DMS 273 treated with DMSO at 0.1 percent for 48 hours (cell line): ENCODE results near the gene GAREM1.
"Not testable (repeated sequence)": the region's sequence is repeated elsewhere in the genome, so short reads cannot be mapped to it uniquely, and the experiment has no call there.

Experiments used
- DNase-seq: peaks from one replicate; lab custom pipeline; 2025; lab: John Stamatoyannopoulos, UW

GAREM1 gene

DNA sequence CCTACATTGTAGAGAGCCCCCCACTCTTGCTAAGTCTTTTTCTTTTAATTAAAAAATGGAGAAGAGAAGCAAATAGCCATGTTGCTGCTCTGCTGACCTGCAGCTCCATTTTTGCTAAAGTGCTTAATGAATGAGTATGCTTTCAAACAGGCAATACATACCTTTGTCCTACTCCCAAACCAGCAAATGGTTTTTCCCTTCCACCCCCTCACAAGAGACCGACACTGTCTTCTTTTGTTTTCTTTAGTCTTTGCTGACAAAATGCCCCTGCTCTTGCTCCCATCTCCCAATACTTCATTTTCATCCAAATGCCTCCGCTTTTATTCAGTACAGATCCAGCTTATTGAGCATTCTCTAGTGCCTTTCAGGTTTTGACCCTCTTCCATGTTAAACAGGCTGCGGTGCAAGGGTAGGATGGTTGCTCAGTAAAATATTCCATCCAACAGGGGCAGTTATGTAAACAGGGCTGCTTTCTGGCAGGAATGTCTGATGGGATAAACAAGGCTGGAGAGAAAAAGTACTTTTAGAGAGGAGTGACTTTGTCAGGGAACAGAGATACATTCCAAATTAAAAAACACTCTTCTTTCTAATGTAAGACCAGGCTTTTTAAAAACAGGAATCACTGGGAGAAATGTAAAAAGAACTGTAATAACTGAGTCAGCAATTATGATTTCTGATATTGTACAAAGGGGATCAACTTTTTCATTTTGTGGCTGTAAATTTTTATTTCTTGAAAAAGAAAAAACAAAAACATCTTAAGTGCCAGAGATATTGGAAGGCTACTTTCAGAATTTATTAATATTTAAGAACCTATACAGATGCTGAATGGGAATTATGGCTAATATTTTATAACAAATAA, 144.0 kb downstream of the GAREM1 start:
- DNase-seq = no peak

DNA sequence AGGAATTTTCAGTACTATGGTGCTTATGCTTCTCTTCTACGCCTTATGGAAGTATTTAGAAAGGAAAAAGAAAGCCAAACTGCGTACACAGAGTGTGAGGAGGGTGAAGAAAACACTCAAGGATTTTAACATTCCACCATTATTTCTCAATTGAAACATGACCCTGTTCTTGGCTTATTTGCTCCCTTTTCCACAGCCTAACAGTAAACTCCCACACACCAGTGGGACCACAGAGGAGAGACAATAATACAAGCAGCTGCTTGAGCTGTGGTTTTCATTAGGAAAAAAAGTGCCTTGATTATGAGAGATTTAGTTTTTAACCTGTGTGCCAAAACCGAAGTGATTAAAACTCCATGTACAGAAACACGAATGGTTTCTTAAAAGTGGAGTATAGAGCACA, 146.5 kb downstream of the GAREM1 start:
- no peak for DNase-seq

DNA sequence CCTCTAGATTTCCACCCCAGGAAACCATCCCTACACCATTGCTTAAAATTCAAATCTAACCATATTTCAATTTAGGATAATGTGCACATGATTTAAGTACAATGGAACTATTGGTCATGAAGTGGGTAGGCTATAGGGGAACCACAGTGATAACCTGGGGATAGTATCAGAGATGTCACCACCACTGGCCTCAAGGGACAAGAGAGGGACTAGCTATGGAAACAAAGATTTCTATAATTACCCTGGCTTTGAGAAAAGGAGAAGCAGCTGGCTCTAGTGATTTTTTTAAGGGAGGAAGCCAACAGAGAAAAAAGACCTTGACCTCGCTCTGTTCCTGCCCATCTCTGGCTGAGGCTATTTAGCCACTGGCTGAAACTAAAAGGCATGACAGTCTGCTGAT, 148.9 kb downstream of the GAREM1 start:
- no peak for DNase-seq

DNA sequence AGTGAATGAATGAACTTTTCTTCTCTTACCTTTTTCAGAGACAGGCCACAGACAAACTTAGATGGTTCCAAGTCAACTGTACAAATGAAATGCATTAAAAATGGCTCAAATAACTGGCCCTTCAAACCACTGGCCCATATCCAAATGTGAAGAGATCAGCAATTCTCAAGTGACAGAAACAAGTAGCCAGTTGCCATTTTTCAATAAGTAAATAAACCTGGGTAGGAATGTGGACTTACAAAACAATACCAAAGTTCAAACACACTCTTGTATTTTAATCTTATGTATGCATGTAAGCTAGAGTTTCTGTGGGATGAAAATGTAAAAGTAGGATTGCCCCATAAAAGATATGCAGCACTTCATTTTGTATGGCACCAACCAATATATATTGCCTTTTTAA, 151.6 kb downstream of the GAREM1 start:
- no peak for DNase-seq

DNA sequence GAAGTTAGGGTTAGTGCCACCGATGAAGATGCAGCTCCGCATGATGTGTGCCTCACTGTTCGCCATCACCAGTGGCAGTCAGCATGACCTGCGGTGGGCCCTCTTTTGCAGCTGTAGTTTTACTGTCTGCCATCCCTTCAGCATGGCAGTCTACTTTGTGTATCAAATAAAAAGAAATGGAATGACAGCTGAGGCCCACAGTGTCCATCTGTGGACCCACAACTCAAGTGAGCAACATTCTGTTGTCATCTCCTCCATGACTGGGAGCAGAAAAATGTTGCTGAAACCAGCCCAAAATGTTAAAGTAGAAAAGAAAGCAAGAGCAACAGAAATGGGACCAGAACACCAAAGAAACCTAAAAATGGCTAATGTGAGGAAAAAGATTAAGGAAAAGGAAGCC, 152.1 kb downstream of the GAREM1 start:
- no peak for DNase-seq

DNA sequence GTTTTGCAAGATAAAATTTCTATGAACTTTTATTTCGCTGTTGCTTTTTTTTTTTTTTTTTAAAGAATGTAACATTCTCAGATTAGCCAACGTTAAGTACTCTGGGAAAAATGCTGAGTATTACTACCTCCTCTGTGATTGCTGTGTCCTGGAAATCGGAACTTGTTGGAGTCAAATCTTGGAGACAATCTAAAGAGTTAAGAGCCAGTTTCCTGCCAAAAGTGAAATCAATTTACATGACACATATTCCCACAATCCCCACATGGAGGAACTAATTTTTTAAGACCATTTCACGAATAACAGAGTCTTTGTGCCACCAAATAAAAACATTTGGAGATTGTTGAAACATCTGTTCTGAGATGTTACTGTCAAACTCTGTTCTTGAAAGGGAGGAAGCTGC, 153.0 kb downstream of the GAREM1 start:
- no peak for DNase-seq

DNA sequence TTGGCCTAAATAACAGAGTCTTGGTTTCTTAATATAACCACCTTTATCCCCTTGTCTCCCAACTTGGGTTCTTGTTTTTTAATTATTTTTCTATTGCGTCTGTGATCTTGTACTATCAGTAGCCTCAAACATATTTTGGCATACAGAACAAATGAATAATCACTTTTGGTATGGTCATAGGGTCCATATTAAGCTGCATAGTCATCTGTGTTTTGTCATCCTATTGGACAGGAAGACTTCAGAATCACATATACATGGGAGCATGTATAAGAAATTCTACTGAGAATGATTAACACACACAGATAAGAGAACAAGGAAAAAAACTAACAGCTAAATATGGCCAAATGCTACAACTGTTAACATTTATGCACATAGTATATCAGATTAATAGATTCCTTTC, 154.8 kb downstream of the GAREM1 start:
- no peak for DNase-seq

DNA sequence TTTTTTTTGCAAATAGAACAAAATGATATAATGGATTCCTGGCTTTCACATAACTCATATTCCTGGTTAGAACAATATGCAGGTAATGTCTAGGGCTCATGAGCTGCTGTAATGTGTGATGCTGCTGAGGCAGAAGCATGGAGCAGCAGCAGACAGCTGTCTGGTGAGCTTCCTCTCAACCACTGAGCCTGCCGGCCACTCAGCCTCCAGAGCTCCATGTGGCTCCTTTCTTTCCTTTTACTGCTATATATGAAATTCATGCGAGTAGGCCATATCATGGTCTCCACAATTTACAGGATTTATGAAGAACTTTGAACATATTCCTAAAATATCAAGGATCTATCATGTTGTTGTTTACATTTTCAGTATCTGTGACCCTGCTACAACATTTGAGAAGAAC, 159.9 kb downstream of the GAREM1 start:
- no peak for DNase-seq

DNA sequence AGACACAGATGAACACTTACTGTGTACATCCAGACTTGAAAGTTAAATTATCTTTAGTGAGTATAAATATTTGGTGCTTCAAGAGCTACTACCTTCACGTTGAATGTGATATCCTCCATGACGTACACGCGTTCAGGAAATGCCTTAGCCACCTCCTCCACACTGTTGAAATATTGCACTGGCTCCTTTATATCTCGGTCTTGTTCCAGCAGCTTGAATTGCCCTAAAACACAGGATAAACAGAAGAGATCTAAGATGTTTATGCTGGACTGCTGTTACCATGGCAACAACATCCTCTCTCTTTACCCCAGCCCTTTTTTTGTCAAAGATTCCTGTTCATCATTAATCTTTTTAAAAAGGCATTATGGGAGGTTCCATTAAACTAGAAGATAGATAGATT, 160.6 kb downstream of the GAREM1 start:
- DNase-seq = no peak

DNA sequence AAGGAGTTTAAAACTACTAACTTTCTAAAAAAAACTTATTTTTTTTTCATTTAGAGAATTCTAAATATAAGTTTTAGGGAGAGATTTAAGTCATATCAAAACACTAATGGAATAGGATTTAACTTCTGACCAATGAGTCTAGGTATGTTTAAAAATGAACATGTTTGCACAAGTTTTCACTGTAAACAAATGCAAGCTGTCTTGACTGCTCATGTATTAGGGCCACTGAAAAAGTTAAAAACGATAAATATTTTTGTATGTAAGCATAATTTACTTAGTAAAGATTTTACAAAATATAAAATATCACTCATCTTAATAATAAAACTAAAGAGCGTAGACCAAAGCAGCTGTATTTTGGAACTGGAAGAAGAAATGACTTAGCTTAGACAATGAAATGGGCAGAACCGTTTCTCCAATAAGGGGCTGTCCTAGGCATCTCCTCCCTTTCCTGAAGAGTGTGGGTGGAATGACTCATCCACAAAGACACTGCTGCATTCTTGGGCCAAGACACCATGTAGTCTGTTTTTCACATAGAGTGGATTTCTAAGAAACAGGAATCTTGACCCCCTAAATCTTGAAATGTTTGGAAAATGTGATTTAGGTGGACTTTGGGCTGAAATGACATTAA, 162.1 kb downstream of the GAREM1 start:
- peak; percentile 6 for DNase-seq

DNA sequence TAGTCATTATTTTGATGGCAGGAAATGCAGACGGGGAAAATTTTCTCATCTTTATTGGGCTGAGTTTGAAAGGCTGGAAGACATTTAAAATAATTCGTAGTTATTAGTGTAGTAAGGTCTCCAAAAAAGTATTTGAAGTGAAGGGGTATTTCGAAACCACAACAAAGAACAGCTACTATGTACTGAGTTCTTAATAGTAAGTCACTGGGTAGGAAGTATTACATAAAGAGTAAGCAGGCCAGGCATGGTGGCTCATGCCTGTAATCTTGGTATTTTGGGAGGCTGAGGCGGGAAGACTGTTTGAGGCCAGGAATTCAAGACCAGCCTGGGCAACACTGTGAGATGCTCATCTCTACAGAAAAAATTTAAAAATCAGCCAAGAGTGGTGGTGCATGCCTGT, 167.3 kb downstream of the GAREM1 start:
- no peak for DNase-seq

DNA sequence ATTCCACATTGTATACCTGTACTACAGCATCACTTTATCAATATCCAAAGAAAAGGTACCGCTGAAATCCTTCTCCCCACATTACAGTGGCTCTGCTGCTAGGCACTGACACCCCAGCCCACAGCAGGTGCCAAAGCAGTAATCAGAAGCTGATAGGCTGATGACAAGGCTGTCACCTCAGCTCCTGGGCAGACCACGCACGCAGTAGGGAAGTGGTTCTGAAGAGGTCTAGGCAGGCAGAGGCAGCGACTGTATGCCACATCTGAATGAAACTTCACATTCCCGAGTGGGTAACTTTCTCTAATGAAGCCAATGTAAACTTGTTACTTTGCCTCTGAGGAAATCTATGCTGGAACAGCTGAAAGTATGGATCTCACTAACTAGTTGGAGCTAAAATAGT, 167.9 kb downstream of the GAREM1 start:
- no peak for DNase-seq

DNA sequence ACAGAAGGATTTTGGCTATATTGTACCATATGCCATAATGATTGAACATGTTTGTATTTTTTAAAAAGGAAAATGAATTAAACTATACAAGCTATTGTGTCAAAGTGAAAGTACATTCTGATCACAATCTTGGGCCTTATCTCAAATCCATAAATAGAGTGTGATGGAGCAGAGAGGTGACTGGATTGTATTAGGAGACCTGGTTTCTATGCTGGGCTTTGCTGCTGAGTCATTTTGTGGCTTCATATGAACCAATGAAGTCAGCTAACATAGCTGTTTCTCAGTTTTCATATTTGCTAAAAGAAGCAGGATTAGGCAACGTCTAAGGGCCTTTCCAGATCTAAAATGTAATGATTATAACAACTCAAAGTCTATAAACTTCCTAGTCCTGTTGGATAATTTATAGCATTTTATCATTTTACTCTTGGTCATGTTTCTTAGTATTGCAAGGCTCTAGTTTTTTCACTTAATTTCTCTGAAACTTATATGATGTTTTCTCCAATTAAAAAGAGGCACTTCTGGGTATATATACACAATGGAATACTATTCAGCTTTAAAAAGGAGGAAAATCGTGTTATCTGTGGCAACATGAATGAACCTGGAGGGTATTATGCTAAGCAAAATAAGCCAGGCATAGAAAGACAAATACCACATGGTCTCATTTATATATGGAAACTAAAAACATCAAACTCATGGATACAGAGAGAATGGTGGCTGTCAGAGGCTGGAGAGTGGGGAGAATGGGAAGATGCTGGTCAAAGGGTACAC, 168.5 kb downstream of the GAREM1 start:
- DNase-seq = no peak

DNA sequence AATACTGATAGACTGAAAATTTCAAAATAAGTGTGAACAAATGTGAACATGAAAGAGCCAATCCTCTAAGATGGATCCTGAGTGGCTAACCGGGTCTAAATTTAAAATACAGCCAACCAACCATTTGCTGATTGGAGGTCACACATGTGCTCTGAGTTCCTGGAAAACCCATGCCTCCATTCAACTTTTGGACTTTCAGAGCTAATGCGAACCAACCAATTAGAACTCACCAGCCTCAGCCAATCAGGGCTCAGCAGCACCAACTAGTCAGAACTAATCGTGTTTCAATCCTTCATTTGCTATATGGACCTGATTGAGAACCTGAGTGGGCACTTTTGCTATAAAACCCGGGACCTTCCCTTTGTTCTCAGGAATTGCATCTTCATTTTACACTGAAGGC, 169.3 kb downstream of the GAREM1 start:
- no peak for DNase-seq

DNA sequence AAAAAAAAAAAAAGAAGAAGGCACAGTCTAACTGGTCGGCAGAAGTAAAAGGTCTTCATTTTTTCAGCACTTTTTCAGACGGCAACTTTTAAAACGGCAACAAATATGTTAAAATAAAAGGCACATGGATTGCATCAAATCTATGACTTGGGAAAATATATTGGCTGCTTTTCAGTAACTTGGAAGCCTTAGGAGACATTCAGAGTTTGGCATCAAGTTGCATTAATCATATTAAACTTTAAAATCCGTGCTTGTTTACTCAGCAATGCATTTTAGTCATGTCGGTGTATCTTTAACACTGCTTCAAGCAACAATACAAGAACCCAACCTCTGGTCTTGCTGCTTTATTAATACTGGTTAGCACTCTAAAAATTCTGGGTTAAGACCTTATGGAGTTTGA, 169.8 kb downstream of the GAREM1 start:
- DNase-seq = no peak

DNA sequence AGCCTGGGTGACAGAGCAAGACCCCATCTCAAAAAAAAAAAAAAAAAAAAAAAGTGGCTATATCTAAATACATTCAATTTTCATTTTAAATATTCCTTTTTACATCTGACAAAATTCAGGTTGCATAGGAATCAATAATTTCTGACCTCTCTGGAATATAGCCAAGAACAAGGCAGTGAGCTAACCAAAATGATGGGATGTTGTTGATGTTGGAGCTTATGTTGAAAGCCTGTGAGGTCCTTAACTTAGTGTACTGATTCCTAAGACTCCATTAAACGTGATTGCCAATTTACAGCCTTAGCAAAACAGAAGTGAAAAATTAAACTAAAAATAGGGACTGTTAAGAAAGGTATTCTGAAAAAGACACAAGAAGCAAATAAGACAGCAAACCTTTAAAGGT, 171.2 kb downstream of the GAREM1 start:
- no peak for DNase-seq

DNA sequence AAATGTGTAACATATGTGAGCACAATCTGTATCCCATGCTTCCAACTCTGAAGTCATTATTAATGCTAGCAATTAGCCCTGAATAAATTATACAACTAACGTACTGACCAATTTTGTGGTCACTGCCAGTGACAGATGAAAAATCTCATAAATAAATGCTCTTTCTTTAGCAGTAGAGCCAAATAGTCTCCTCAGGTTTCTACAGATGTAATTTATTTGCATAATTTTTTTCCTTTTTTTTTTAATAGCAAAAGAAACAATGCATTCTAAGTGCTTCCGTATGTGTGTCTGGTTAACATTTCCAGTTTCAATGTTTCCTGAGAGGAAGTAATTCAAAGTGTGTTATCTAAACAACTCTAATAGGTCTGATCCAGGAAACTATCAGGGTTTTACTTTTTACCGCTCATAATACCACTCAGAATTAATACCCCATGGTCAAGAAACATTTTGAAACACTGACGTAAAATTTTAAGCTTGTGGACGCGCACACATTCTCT, 172.5 kb downstream of the GAREM1 start:
- peak; percentile 67 for DNase-seq

DNA sequence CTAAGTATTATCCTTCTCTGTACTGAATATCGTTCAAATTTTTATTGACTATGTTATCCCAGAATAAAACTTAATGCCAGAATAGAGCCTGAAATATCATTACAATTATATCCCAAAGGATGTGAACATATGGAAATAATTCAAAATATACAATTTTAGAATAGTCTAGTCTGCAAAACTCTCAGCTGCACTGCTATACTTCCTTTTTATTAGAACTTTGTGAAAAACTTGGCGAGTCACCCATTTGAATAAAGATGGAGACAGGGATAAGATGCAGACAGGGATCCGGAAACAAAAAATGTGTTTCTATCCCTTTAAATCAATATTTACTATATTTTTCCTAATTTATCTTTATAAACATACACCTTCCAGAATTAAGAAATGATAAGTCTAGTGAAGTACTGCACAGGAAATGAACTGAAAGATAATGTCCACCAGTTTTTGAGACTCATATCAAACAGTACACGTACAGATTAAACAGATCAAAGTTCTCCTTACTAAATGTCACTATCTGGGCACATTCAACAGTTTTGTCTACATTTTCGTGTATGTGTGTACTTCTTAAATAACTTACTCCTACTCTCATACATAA, 173.0 kb downstream of the GAREM1 start:
- DNase-seq = no peak

DNA sequence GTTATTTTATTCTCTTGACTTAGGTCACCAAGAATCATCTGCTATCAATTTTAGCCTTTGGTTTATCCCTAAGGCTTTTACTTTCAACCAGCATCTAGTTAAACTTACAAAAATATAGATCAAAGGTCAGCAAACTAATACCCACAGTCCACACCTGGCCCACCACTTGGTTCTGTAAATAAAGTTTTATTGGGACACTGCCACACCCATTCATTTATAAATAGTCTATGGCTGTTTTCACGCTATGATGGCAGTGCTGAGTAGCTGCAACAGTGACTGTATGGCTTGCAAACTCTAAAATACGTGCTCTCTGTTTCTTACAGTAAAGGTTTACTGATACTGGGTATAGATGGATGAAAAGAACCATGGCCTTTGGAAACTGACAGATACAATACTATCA, 173.8 kb downstream of the GAREM1 start:
- DNase-seq = no peak

DNA sequence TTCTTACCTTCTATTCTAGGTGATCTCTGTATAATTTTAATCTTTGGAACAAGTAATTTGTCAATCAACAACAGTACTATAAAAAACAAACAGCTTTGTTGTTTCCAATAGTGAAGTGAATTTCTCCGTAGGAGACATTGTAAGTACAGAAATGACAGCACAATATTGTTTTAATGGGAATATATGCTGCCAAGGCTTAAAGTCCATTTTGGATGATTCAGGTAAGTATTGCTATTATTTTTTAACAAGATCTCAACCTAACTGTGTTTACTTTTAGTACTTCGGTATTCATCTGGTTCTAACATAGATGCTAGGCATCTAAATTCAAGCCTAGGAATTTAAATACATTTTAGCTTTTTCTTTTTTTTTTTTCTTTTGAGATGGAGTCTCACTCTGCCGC, 175.1 kb downstream of the GAREM1 start:
- DNase-seq = no peak

DNA sequence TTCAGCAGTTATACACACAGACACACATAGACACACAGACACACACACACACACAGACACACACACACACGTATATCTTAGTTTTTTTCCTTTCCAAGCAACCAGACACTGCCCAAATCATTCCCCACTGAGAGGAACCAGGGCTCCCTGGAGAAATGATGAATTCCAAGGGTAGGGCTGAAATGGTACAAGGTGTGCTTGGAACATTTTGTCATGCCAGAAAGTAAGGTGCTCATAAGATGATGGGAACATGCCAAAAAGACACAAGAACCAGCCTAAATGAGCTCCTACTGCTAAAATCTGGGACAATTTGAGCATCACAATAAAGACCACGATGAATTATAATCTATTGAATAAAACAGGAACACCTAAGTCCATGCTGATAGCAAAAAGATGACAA, 177.6 kb downstream of the GAREM1 start:
- DNase-seq = no peak

DNA sequence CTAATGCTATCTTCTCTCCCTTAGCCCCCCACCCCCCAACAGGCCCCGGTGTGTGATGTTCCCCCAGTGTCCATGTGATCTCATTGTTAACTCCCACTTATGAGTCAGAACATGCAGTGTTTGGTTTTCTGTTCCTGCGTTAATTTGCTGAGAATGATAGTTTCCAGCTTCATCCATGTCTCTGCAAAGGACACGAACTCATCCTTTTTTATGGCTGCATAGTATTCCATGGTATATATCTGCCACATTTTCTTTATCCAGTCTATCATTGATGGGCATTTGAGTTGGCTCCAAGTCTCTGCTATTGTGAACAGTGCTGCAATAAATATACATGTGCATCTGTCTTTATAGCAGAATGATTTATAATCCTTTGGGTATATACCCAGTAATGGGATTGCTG, 179.1 kb downstream of the GAREM1 start:
- not testable (repeated sequence) for DNase-seq

DNA sequence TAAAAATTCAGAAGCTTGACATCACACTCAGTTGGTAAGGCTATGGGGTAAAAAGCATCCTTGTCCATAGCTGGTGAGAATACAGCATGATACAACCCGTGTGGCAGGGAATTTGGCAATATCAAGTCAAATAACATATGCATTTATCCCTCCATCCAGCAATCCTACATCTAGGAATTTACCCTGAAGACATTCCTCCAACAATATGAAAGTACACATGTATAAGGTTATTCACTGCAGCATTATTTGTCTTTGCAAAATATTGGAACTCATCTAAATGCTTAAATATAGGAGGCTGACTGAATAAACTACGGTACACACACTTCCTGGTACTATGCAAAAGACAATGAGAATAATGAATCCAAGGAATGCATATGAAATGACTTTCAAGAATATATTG, 179.9 kb downstream of the GAREM1 start:
- DNase-seq = no peak
